HG03378 (cell line): ENCODE data around the gene TNPO3.

Source experiments
- ATAC-seq: cut with Tn5 transposase; IDR thresholded peaks from one replicate; pipeline ENCODE4 v1.9.1; 2021; ENCODE audit warnings: mild to moderate bottlenecking, moderate library complexity; ENCODE audit not compliant: unreplicated experiment

TNPO3 gene

DNA sequence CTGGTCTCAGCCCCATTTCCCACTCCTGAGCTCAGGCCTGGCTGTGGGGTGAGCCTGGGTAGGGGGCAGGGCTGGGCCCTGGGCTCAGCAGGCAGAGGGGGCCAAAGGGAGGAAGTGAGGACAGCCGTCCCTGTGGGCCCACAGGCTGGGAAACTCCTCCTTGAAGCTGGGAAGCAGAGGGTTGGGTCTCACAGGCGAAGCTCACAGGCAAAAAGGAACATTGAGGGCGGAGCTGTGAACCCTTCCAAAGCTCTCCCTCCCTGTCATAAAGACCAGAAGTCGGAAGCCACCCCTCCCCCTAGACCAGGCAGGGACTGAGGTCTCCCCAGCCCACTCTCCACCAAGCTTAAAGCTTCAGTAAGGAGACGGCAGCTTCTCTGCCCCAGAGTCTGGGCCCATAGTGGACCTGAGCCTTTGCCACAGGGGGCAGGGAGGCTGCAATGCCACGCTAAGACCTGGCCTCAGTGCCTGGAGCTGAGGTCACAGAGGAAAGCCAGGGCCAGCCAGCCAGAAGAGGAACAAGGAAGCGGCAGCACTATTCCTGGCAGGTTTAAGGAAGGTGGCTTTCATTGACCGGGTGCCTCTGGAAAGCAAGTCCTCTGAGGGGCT, 143.4 kb downstream of the TNPO3 start:
- ATAC-seq, result no peak

DNA sequence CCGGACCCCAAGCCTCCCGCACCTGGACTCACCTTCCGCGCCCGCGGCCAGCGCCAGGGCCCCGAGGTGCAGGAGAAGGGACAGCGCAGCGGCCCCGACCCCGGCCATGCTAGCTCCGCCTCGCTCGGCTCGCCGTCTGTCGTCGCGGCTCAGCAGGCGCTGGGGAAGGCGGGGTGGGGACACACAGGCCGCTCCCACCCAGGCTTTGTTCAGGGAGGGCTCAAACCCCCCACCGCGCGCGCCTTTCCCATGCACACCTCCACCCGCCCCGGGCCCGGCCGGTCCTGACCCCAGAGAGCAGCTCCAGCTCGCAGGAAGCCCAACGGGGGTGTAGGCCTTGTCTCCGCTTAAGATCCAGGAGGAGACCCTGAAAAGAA, 144.4 kb downstream of the TNPO3 start, which contains the start of gene KCP:
TSS of gene KCP (minus strand) at position 141 of the 377 bp plus-strand sequence. CDS start at position 108, 33 bp downstream.
- no peak for ATAC-seq

DNA sequence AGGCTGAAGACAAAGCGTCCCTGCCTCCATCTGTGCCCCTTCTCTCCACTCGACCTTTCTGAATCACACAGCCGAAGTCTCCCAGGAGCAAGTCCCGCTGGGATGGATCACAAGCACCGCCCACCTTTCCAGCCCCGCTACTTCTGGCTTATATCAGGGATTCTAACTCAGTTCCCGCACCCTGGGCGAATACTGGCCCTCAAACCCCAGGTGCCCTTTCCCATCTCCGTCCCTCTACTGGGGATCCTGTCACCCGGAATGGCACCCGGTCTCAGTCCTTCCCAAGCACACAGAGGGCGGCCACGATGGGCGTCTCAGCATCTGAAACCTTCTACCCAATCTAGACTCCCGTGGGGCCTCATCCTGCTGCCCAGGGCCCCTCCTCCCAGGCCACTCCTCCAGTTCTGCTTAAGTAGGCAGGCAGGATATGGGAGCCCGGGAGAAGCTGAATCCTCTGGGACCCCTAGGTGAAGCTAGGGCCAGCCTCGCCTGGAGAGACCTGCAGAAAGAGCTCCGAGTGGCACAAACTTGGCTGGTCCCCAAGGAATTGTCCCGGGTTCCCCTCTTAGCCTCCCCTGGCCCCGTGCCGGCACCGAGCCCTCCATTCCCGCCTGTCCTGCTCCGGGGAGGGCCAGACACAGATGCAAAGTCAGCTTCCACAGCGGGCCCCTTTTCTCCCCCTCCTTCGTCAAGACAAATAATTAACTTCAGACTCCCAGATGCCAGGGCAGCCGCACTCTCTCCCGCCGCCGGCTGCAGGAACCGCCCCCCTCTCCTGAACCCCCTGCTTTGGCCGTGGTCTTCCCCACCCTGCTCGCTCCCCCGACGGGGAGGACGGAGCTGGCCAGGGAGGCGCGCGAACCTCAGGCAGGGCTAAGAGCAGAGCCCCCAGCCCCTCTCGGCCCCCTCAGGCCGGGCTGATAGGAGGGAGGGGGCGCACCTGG, 145.0 kb downstream of the TNPO3 start:
- ATAC-seq, result no peak

DNA sequence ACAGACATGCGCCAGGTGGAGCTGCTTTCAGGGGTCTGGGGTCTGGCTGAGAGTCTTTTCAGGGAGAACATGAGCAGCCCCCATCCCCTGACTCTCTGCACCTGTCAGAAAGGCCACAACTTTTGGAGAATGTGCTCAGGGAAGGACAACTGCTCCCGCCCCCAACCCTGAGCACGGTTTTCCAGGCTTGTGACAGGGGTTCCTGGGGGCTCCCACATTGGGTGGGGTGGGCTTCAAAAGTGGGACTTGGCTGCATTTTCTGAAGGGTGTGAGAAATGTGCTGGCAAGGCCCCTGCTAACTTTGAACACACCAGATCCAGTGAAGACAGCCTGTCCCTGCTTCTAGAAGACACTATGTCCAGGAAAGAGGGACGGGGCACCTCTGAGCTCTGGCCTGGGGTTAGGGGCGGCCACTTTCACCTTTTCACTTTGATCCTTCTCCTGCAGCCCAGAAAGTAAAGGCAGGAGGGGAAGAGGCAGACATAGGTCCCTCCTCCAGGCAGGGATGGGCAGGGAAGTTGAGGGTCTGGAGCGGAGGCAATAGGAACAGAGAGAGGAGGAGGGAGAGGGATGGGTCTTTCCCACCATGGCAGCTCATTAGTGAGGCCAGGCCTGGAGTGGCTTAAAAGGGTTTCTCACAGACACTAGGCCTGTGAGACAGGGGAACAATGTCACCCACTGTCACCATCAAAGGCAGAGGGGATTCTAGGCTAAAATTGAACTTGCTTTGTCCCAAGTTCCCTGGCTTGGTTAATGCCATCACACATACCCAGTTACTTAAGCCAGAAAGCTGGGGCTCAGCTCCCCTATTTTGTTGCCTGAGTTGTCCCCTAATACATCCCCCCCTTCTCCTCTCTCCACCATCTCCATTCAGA, 145.9 kb downstream of the TNPO3 start:
- ATAC-seq, result no peak

DNA sequence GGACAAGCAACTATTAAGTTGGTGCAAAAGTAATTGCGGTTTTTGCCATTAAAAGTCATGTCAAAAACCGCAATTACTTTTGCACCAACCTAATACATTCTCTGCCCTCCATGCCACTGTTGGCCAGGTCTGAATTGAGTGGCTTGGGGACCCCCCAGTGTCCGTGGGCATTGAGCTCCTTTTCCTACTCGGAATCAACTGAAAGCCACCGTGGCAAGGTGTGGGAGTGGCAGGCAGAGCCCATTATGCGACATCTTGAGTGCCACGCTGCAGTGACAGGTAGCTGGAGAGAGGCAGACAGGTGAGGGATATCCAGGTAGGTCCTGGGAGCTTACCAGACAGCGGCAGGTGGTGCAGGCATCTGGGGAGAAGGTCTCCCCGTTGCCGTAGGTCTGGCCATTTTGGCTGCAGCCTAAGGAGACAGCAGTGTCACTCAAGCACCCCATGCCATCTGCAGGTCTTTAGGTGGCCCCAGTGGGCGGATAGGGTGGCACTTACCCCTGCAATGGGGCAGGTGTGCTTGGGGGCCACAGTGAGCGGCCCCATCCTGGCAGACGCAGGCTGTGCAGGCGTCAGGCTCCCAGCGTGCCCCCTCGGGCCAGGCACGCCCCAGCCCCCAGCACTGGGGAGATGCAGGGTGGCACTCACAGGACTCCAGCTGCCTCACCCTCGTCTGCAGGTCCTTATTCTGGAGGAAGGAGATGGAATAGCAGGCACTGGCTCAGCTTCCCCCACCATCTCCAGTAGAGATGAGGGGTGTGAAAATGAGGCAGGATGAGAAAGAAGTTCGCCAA, 147.9 kb downstream of the TNPO3 start:
- ATAC-seq, result no peak

DNA sequence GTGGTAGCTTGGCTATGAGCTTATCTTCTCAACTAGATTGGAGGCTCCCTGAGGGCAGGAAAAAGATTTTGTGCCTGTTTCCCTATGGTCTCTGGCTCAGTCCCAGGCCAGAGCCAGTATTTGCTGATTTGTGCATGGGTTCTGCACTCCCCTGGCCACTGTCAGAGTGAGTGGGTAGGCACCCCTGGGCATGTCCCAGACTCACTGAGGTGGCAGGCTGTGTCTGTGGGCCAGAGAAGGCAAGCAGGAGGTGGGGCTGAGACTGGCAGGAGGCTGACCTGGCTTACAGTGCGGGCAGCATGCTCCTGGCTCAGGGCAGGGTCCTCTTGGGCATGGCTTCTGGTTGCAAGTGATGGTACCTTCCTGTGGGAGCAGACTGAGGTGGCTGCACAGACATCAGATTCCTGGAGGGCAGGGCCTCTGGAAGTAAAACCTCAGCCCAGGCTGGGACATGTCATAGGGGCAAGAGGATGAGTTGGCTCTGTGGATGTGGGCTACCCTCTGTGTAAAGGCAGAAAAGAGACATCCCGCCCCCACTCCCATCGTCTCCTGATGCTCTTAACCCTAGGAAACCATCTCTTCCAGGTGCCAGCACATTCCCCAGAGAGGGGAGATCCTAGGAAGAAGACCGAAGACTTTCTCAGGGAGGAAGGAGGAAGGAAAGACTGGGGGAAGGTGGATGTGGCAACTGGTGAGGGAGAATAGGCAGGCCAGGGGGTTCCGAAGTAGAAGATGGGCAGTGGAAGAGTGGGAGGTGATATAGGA, 148.7 kb downstream of the TNPO3 start:
- no peak for ATAC-seq

DNA sequence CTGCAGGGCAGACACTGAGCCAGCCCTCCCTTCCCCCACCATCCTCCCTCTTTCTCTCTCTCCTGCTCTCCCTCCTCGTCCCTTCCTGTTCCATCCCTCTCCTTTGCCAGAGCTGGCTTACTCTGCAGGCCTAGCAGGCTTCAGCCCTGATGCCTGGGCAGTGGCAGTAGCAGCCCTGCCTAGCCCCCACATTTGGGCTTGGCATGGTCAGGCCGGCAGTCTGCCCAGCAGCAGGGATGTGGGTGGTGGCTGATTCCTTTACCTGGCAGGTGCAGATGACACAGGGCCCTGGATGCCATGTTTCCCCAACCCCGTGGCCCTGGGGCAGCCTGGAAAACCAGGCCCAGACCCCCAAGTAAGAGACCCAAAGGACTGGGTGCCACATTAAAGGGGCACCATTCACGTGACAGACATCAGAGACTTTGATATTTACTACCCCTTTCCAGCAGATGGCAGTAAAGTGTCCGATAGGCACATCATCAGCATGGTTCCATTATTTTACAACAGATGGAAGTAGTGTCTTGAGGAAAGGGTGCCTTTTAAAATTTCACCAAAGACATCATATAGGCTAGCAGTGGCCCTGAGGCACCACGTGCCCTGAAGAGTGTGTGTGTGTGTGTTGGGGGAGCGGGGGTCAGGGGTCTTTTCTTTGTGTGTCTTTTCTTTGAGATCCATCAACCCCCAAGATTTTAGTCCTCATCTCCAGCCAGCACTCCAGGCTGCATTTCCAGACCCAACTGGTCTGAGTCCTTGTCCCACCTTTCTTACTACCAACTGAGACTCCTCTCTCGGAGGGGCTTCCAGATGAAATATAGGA, 150.3 kb downstream of the TNPO3 start:
- ATAC-seq, result no peak
